OCI-LY3 (cell line): Measurements from ENCODE around the gene EIF4EBP3.
"Not testable (repeated sequence)": the region's sequence is repeated elsewhere in the genome, so short reads cannot be mapped to it uniquely, and the experiment has no call there.

Source experiments
- H2AFZ ChIP-seq: fragments of 200-600, 300-600 bp; shearing (Covaris generic); 2 replicates; pipeline ENCODE4 v1.6.0; 2014; ENCODE audit warnings: antibody characterized with exemption, low read depth, low read length
- H3K27ac ChIP-seq: fragments of 200-600, 300-600 bp; sonication (generic); 2 replicates; pipeline ENCODE4 v1.5.1; 2014; ENCODE audit warnings: mild to moderate bottlenecking, low read length, moderate library complexity, mixed read lengths
- H3K27me3 ChIP-seq: fragments of 200-600, 300-600 bp; sonication (generic); 2 replicates; pipeline ENCODE4 v1.6.1; 2014; ENCODE audit warnings: low read depth, low read length, mixed read lengths
- H3K36me3 ChIP-seq: fragments of 200-600, 300-600 bp; sonication (generic); replicated peaks from 2 replicates; pipeline ENCODE3; 2014; ENCODE audit warnings: low read depth, low read length, mixed read lengths
- H3K4me1 ChIP-seq: fragments of 300-600, 200-600 bp; sonication (generic); 2 replicates; pipeline ENCODE4 v1.6.1; 2014; ENCODE audit warnings: low read length, mixed read lengths
- H3K4me2 ChIP-seq: fragments of 200-600, 300-600 bp; sonication (generic); 2 replicates; pipeline ENCODE4 v1.6.1; 2014; ENCODE audit warnings: low read length, mixed read lengths
- H3K4me3 ChIP-seq: fragments of 300-600, 200-600 bp; sonication (generic); 2 replicates; pipeline ENCODE4 v1.5.1; 2014; ENCODE audit warnings: antibody characterized with exemption, mild to moderate bottlenecking, low read length, moderate library complexity
- H3K79me2 ChIP-seq: fragments of 300-600, 200-600 bp; shearing (Covaris generic); 2 replicates; pipeline ENCODE4 v1.6.1; 2014; ENCODE audit warnings: mild to moderate bottlenecking, low read length, mixed read lengths
- H3K9ac ChIP-seq: fragments of 300-600, 200-600 bp; shearing (Covaris generic); 2 replicates; pipeline ENCODE4 v1.6.0; 2014; ENCODE audit warnings: mild to moderate bottlenecking, low read length, moderate library complexity
- H3K9me3 ChIP-seq: fragments of 200-600, 300-600 bp; shearing (Covaris generic); 2 replicates; pipeline ENCODE4 v1.6.1; 2014; ENCODE audit warnings: low read length, mixed read lengths; ENCODE audit not compliant: insufficient read depth
- H4K20me1 ChIP-seq: fragments of 200-600, 300-600 bp; sonication (generic); 2 replicates; pipeline ENCODE4 v1.6.1; 2016; ENCODE audit warnings: low read length, mixed read lengths; ENCODE audit not compliant: insufficient read depth
- CTCF ChIP-seq: fragments of 200-600, 300-600 bp; sonication (generic); IDR thresholded peaks from 2 replicates; pipeline ENCODE4 v1.5.1; 2014; ENCODE audit warnings: antibody characterized with exemption, low read length, low read depth
- EZH2phosphoT487 ChIP-seq: fragments of 200-600 bp; shearing (Covaris generic); IDR thresholded peaks from 2 replicates; pipeline ENCODE4 v1.6.1; 2018; ENCODE audit warnings: antibody characterized with exemption, mixed run types, low read depth

Gene EIF4EBP3

GRCh38 chr5:140575309-140575708 lies 27.8 kb downstream of the EIF4EBP3 start:
- H3K27ac ChIP-seq, result no peak overlapping the region
- H3K79me2 ChIP-seq, result no peaks in the 10 kb centered on the region
- H3K4me1 ChIP-seq, result no peaks in the 10 kb centered on the region
- no peaks in the 10 kb centered on the region for H4K20me1 ChIP-seq
- H2AFZ ChIP-seq, result no peak overlapping the region
- H3K27me3 ChIP-seq, result no peaks in the 10 kb centered on the region
- H3K4me3 ChIP-seq, result no peak overlapping the region
- no peaks in the 10 kb centered on the region for H3K9me3 ChIP-seq
- no peak for TF ChIP-seq EZH2phosphoT487
- no peak for TF ChIP-seq CTCF
- no peak overlapping the region for H3K4me2 ChIP-seq
- H3K9ac ChIP-seq, result no peak overlapping the region
- H3K36me3 ChIP-seq, result no peaks in the 10 kb centered on the region

GRCh38 chr5:140576776-140577201 lies 29.3 kb downstream of the EIF4EBP3 start:
- no peaks in the 10 kb centered on the region for H3K79me2 ChIP-seq
- no peak overlapping the region for H2AFZ ChIP-seq
- H3K4me1 ChIP-seq, result no peaks in the 10 kb centered on the region
- no peaks in the 10 kb centered on the region for H3K36me3 ChIP-seq
- H3K4me2 ChIP-seq, result no peak overlapping the region
- H4K20me1 ChIP-seq, result no peaks in the 10 kb centered on the region
- H3K9ac ChIP-seq, result no peak overlapping the region
- no peaks in the 10 kb centered on the region for H3K9me3 ChIP-seq
- TF ChIP-seq CTCF, result no peak
- no peak for TF ChIP-seq EZH2phosphoT487
- no peaks in the 10 kb centered on the region for H3K27me3 ChIP-seq
- H3K27ac ChIP-seq, result no peak overlapping the region
- no peak overlapping the region for H3K4me3 ChIP-seq

GRCh38 chr5:140579188-140579747 lies 31.8 kb downstream of the EIF4EBP3 start:
- H3K4me3 ChIP-seq, H3K9me3 ChIP-seq, H3K4me2 ChIP-seq, H3K79me2 ChIP-seq, H3K4me1 ChIP-seq, H3K27ac ChIP-seq, H3K36me3 ChIP-seq, H3K9ac ChIP-seq, H2AFZ ChIP-seq, H3K27me3 ChIP-seq, H4K20me1 ChIP-seq: not testable (repeated sequence)

- Histone ChIP-seq H3K79me2 (no peaks in the 10 kb centered on the region), H3K4me3 (no peak overlapping the region), H3K4me1 (no peaks in the 10 kb centered on the region), H3K27ac (no peak overlapping the region), H4K20me1 (no peaks in the 10 kb centered on the region), H3K9me3 (no peaks in the 10 kb centered on the region), H3K36me3 (no peaks in the 10 kb centered on the region), H3K9ac (no peak overlapping the region), H3K4me2 (no peak overlapping the region), H2AFZ (no peak overlapping the region), H3K27me3 (no peaks in the 10 kb centered on the region)
- TF ChIP-seq EZH2phosphoT487 (no peak), CTCF (no peak)
Observed at GRCh38 chr5:140587495-140587894, 40.0 kb downstream of the EIF4EBP3 start.
